ENCODE data around the gene CDH16.

The CDH16 gene

GRCh38 chr16:66895689-66895979 lies 23.1 kb downstream of the CDH16 start:
- no peak for DNase-seq

GRCh38 chr16:66894948-66895688 lies 23.6 kb downstream of the CDH16 start:
- DNase-seq, result no peak

GRCh38 chr16:66894055-66894454 lies 24.6 kb downstream of the CDH16 start:
- DNase-seq, result no peak

- DNase-seq, result no peak
Observed at GRCh38 chr16:66891797-66892196, 26.9 kb downstream of the CDH16 start.

- no peak for DNase-seq
Observed at GRCh38 chr16:66891360-66891759, 27.3 kb downstream of the CDH16 start.

- DNase-seq, result no peak
Observed at GRCh38 chr16:66890799-66891198, 27.9 kb downstream of the CDH16 start.

- DNase-seq, result no peak
Observed at GRCh38 chr16:66889622-66890021, 29.1 kb downstream of the CDH16 start.

- no peak for DNase-seq
Observed at GRCh38 chr16:66888647-66889615, 29.8 kb downstream of the CDH16 start.

GRCh38 chr16:66886914-66887313 lies 31.8 kb downstream of the CDH16 start:
- DNase-seq, result no peak

GRCh38 chr16:66886321-66886720 lies 32.4 kb downstream of the CDH16 start:
- no peak for DNase-seq

- DNase-seq, result no peak
Observed at GRCh38 chr16:66885491-66885890, 33.2 kb downstream of the CDH16 start.

- DNase-seq, result no peak
Observed at GRCh38 chr16:66882702-66883101, 36.0 kb downstream of the CDH16 start.

GRCh38 chr16:66881964-66882508 lies 36.6 kb downstream of the CDH16 start:
- no peak for DNase-seq

- no peak for DNase-seq
Observed at GRCh38 chr16:66881560-66881959, 37.1 kb downstream of the CDH16 start.

GRCh38 chr16:66881014-66881417 lies 37.7 kb downstream of the CDH16 start:
- no peak for DNase-seq

- peak; percentile 57 for DNase-seq
Observed at GRCh38 chr16:66880288-66881013, 38.2 kb downstream of the CDH16 start, which contains the start of gene PDP2. Gene PDP2, plus strand, starts transcription at chr16:66880515. Its CDS starts 3,770 bp downstream, at chr16:66884285.

- DNase-seq, result no peak
Observed at GRCh38 chr16:66878067-66878466, 40.6 kb downstream of the CDH16 start.

GRCh38 chr16:66874079-66874775 lies 44.5 kb downstream of the CDH16 start:
- no peak for DNase-seq

GRCh38 chr16:66873685-66874055 lies 45.0 kb downstream of the CDH16 start:
- no peak for DNase-seq

GRCh38 chr16:66872943-66873684 lies 45.6 kb downstream of the CDH16 start:
- DNase-seq, result no peak

GRCh38 chr16:66872559-66872942 lies 46.1 kb downstream of the CDH16 start:
- no peak for DNase-seq

GRCh38 chr16:66871840-66872239 lies 46.8 kb downstream of the CDH16 start:
- no peak for DNase-seq
